Pons (tissue), 1 donor: Measurements from ENCODE around the gene FIBP.

ENCODE experiments used
- DNase-seq: peaks from one replicate; pipeline ENCODE4 v3.0.0-alpha.2; 2016; ENCODE audit warnings: low spot score

FIBP gene

DNA sequence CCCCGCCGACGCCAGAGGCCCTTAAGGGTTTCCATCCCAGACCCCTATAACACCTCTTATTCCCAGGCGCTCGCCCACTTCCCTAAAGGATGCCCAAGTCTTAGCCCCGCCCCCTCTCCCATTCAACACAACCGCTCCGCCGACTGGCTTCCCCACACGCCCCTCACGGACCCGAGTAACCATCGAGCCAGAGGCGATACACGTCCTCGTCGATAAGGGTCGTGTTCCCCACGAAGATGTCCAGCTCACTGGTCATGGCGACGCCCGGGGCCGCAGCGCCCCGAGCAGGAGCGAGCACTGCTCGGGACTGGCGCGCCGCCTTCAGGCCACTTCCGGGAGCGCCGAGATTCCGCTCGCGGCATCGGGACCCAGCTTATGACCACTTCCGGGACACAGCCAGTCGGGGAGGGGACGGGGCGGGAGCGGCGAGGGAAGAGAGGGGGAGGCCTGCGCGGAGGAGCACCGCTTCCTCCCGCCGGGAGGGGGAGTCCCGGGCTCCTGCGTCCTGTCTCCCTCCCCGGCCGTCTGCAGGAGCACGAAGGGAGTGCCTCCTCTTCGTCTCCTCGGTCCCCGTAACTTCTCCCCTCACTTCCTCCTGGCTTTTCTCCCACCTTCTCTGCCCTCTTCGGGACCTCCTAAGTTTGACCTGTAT, at the start of gene FIBP:
Gene FIBP, minus strand, starts transcription at position 309 of the 652 bp plus-strand sequence. Its CDS starts 53 bp downstream, at position 256.
- DNase-seq: peak; percentile 97

DNA sequence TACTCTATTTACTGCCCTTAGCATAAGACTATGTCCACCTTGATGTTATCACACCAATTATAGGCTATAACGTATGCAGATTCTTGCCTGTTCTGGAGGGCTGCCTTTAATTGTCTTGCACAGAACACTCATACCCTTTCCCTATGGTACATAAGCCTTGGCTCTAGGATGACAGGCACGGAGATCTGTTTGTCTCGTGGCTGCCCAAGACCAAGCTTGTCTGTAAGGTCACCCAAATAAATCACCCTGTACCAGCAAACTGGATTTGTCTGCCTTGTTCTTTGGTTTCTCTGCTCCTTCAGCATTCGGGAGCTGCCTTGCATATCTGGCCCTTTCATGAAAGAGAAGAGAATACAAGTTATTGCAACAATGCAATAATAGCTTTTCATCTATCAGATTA, 49.5 kb upstream of the FIBP start:
- DNase-seq: no peak

DNA sequence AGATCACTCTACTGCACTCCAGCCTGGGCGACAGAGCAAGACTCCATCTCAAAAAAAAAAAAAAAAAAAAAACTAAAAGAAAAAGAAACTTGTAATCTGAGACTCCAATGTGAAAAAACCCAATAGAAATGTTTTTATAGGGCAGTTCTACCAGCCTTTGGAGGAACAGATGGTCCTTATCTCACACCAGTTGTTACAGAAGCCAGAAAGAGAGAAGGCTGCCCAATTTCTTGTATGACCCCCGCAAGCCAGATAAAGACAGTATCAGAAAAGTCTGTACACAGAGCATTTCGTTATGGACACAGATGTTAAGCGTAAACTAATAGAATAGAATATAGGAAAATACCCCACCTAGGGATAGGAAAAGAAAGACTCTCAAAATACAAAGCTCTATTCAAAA, 45.7 kb upstream of the FIBP start:
- DNase-seq: no peak

DNA sequence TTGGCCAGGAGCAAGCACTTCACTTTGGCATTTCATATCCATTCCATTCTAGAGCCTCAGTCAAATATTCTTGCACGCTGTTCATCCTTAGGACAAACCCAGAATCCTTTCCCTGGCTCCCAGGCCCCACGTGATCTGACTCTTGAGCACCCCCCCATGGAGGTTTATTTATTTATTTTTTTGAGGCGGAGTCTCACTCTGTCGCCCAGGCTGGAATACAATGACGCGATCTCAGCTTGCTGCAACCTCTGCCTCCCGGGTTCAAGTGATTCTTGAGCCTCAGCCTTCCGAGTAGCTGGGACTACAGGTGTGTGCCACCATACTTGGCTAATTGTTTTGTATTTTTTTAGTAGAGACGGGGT, 44.3 kb upstream of the FIBP start:
- no peak for DNase-seq

DNA sequence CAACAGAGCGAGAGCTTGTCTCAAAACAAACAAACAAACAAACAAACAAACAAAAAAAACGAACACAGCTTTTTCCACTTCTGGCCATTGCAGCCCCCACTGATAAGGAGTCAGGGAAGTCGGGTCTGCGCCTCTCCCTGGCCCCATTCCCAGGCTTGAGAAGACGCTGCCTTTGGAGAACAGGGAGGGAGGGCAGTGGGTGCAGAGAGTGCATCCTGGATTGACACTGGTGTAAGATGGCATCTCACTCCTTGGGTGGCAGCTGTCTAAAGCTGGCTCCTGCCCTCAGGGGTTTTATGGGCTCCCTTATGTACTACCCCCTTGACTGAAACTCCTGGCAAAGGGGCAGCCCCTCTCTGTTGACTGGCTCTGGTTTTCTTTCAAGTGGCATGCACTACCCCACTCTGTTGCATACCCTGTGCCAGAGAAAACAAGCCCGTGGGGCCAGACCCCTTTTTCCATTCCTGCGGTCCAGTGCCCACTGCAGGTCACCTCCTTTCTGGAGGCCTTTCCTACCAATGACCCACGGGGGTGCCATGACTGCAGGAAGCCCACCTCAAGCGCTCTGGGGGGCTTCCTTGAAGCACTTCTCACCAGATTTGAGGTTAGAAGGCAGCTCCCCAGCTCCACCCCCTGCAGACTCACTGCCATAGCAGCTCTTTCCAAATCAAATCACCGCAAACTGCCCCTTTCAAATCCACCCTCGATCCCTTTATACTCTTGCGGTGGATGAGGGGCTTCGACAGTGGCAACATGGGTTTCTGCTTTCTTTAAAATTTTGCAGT, 43.7 kb upstream of the FIBP start:
- no peak for DNase-seq

DNA sequence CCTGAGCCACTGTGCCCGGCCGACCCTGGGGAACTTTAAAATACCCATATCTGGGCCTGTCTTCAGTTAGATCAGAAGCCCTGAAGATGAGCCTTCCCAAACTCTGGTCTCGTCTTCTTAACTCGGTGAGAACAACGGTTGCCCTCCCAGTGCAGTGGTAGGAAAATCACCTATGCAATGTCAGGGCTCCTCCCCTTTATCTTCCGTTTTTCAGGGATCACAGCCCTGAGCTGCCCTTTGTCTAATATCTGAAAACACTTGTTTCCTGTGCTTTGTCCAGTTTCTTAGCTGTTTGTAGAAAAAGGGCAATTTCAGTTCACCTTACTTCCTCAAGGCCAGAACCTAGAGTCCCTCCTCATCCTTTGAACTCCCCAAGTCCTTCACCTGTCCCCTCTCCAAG, 40.4 kb upstream of the FIBP start:
- DNase-seq: no peak

DNA sequence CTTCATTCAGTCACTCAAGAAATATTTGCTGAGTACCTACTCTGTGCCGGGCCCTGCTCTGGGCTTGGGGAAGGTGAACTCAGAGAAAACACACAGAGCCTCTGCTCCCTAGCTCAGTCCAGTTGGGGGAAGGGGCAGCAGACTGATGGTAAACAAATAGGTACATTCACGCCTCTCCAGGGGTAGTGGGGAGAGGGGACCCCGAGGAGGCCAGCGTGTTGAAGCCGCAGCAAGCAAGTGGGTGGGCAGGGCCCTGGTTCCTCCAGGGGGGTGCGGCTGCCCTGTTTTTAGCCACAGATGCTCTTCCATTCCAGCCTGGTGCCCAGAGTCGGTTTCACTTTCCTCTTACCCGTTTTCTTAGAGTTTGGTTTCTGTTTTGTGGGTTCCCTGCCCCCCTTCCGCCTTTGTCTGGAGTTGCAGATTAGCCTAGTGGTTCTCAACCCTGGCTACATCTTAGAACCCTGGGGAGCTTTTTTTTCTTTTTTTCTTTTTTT, 39.7 kb upstream of the FIBP start:
- DNase-seq: peak; percentile 38

DNA sequence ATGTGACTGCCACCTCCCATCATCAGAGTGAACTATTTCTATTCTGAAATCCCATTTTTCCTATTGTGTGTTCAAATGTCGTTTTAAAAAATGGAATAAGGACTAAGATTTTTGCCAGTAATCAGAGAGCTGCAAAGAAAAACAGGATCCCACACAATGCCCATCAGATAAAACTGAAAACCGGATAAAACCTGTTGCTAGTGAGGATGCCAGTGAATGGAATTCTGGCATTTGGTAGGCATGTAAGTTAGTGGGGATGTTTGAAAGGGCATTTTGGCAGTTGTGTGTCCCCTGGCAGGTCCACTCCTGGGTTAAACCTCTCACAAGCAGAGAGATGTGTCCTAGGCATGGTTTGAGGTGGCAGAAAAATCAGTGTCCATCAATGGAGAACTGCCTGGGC, 37.1 kb upstream of the FIBP start:
- DNase-seq: no peak

DNA sequence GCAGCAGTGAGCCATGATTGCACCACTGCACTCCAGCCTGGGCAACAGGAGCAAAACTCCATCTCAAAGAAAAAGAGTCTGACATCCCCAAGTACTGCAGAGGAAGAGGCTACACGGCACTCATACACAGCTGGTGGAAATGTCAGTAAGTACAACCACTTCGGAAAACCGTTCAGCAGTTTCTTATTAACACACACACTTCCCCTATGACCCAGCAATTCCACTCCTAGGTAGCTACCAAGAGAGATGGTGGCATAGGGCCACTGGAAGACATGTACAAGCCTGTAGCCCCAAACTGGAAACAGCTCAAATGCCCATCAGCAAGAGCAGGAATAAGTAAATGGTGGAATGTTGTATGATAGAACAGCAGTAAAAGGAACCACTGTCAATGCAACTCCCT, 34.3 kb upstream of the FIBP start:
- no peak for DNase-seq

DNA sequence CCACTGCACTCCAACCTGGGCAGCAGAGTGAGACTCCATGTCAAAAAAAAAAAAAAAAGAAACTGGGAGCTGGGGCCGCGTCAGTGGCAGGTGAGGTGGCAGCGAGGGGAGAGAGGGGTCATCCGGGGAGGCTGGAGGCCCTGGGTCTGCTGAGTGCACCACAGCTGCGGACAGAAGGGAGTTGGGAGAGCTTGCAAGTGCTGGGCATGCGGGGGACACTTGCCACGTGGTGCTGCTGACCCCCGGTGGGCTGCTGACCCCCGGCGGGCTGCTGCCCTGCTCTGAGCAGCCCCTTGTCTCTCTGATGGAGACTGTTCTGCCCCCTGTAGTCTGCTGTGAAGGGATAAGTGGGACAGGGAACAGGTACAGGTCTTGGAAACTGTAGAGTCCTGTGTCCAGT, 33.6 kb upstream of the FIBP start:
- DNase-seq: no peak

DNA sequence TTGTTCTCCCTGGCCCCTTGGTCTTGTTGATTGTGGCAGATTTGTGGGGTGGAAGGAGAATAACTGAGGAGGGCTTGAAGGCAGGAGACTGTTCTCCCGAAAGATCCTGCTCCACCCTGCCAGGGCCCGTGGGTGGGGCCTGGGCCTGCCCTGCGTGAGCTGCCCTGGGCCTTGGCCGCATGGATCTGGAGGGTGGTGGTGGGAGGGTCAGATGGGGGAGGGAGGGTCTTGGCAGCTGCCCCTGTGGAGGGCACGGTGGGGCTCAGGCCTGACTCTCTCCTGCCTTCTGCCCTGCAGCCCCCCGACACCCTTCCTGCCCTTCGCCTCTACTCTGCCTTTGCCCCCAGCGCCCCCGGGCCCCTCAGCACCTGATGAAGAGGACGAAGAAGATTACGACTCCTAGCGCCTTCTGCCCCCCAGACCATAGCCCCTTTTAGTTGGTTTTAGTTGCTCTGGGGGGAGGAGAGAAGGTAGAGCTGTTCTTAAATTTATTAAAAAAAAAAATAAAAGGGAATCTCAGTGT, 32.8 kb upstream of the FIBP start:
- no peak for DNase-seq

DNA sequence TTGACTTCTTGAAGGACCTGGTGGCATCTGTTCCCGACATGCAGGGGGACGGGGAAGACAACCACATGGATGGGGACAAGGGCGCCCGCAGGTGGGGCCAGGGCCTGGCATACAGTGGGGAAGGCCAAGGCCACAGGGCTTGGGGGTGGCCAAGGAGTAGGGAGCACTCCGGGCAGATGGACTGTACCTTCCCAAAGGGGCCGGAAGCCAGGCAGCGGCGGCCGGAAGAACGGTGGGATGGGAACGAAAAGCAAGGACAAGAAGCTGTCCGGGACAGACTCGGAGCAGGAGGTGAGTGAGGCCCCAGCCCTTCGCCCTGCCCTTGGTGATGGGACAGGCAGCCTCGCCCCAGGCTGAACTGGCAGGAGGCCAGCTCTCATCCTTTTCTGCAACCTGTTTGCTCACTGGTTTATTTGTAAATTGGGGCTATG, 32.1 kb upstream of the FIBP start:
- DNase-seq: no peak

DNA sequence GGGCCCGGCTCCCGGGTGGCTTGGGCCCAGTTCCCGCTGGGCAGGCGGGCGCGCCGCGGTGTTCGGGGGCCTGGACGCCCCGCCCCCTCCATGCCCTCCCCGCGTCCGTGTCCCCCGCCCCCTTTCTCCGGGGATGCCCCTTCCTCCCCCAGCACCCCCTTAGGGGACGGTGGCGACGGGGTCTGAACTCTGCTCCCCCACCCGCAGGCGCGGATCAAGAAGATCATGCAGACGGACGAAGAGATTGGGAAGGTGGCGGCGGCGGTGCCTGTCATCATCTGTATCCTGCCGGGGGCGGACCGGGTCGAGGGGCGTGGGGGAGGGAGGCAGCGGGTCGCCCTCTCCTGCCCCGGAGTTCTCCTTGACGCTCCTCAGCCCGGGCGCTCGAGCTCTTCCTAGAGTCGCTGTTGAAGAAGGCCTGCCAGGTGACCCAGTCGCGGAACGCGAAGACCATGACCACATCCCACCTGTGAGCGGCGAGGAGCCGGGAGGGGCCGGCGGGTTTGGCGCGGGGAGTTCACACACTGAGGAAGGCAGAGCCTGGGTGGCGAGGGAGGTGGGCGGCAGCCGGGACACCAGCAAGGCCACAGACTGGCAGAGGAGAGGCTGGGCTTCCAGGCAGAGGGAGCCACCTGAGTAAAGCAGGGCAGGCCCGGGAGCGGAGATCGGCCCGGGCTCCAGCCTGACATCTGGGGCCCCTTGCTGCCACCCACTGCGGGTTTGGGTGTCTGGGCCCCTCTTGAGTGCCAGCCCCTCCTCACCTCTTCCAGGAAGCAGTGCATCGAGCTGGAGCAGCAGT, 31.5 kb upstream of the FIBP start:
- no peak for DNase-seq

DNA sequence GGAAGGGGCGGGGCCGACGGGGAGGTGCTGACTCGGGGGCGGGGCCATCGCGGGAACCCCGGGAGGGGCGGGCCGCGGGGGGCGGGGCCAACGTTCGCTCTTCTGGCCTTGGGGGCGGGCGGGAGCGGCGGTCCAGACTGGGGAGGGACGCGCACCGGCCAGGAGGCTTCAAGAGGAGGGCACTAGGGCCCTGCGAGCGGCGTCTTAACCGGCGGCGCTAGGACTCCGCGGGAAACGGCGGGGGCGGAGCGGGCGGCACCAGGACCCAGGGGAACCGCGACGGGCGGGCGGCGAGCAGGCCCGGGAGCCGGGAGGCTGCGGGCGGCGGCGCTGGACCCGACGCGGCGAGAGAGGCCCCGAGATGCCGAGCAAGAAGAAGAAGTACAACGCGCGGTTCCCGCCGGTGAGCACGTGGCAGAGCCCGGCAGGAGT, 30.9 kb upstream of the FIBP start, which contains the start of gene DRAP1:
Gene DRAP1, plus strand, starts transcription at position 286 of the 432 bp plus-strand sequence. Its CDS starts 76 bp downstream, at position 362.
- DNase-seq: peak; percentile 97

DNA sequence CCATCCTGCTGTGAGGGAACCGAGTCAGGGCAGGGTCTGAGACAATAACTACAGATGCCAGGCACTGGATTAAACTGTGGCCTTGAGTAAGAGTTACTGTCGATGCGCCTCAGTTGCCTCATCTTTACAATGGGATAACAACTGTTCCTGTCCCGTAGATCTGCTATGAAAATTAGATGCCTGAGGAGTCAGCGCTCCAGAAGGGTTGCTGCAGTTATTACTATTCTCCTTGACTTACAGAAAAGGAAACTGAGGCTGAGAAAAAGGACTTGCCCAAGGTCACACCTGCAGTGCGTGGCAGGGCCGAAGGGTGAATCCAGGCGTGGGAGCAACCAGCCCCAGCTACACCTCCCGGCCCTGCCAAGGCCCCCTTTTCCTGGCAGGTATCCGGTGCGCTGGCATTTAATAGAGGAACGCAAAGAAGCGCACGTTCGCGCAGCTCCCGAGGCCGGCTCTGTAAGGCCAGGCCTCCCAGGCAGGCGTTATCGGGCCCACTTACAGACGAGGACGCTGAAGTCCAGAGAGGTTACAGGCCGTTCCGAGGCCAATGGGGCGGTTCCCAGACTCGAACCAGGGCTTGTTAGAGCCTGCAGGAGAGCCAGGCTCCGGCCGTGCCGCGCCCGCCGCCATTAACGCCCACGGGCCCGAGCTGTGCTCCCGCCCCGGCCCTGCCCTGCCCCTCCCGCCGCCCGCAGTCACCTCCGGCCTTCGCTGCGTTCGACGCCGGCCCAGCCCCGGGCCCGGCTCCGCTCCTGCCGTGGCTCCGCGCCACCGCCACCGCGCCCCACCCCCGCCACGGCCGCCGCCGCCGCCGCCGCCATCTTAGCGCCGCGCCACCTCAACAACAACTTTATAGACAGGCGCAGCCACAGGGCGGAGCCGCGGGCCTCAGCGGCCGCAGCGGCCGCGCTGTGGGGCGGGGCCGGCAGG, 30.2 kb upstream of the FIBP start, which contains the start of gene C11orf68:
Gene C11orf68, minus strand, starts transcription at position 852 of the 930 bp plus-strand sequence. Its CDS starts 31 bp downstream, at position 821.
- DNase-seq: no peak

DNA sequence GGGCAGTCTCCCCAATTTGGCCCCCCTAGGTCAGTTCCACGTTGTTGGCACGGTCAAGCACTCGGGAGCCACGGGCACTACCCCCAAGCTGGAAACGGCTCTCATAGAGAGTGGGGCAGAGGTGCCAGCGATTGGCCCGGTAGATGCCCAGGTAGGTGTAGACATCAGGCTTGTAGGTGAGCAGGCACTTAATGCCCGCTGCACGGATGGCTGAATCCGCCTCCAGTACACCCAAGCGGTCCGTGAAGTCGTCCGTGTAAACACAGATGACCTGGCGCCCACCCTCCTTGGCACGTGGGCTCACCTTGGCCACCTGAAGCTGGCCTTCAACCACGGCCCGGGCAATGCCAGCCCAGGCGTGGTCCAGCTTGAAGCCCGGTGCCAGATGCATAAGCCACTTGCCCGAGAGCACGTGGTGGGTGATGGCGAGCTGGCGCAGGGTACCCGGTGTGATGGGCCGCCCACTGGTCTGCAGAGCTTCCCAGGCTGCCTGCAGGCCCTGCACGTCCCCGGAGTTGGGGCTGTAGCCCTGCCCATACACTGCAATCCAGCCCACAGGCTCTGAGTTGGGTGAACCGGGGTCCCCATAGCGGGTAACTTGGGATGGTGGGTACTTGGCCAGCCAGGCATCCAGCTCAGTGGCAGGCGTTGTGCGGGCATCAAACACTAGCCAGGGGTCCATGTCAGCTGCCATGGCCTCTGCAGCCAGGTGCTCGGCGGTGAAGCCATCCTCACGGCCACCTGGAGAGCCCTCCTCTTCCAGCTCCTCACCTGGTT, 29.4 kb upstream of the FIBP start:
- no peak for DNase-seq

DNA sequence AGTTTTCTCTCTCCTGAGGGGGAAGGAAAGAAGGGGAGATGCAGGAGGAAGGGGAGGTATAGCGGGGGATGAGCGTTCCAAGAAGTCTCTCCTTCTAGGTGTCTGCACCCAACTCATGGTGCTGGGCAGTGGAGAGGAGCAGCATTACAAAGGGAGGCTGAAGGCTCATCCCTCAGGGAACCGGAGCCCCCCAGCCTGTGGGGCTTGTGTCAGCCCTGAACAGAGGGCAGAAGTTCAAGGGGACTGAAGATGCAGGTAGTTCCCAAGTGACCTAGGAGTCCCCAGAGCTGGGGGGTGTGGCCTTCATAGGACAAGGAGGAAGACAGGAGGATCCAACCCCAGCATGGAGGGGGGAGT, 28.8 kb upstream of the FIBP start:
- no peak for DNase-seq

DNA sequence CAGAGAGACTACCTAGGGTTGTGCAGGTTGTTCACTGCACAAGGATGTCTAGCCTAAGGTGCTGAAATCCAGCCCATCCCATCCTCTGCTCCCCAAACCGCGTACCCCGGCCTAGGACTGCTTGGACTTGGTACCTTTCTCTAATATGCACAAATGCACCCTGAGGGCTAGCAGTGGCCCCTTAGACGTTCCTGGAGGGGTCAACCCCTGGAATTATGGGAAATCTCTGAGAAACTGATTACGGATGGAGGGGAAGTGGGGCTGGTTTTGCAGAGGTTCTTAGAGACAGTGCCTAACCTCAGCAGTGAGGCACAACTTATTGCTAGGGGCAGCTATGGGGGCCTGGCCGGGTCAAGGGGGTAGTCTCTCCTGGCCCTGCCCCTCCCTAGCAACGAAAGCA, 28.1 kb upstream of the FIBP start:
- no peak for DNase-seq

DNA sequence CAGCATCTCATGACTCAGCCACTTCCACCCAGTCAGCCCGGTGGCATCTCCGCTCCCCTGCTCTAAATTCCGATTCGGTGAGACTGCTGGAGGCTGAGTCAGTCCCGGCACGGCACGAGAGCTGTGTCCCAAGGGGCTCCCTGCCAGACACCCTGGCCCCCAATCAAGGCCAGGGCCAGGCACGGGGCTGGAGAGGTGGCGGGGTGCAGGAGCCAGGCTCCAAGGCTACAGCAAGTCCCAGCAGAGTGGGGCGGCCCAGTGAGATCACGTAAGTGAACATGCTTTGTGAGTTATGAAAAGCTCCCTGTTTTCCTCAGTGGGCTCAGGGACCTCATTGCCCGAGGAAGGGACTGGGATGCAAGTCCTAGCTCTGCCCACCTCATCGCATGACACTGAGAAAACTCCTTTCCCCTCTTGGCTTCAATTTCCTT, 27.6 kb upstream of the FIBP start:
- no peak for DNase-seq

DNA sequence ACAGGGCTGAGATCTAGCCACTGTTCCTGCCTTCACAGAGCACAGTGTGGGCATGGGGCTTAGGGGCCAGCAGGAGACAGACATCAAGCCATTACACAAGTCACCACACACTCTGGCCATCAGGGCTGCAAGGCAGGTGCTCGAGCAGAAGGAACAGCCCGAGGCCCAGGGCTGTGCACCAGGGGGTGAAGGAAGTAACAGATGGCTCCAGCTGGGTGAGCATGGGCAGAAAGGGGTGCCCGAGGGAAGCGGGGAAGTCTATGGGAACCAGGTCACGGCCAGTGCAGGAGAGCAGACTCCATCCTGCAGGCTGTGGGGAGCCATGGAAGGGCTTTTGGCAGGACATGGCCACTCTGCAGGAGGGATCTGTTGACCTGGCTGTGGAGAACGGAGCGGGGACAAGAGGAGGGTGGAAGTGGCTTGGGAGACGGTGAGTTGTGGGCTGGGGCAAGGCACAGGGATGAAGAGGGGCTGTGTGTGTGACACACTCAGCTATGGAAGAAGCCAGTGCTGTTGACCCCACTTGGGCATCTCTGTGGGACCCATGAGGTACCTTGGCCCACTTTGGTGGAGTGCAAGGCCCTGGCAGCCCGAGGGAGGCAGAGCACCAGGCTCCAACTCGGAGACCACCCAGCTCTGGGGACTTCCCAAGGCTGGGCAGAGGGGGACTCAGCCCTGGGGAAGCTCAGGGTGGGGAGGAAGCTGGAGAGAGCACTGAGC, 27.0 kb upstream of the FIBP start:
- no peak for DNase-seq
